Stimulated activated memory B cell treated with anti-CD40 and anti-IgM and Interleukin-4, amounts not matched to agents 10 μg/mL and 1 μg/mL and 100 μg/mL, for 72 hours (primary cell): ENCODE data around the gene VDR.

Experiments
- ATAC-seq: fragments of 150-1000 bp; cut with Tn5 transposase; 2 replicates; pipeline ENCODE4 v1.10.0; 2021
- H3K27ac Mint-ChIP-seq: one replicate; pipeline ENCODE4 v1.8.0; 2022; ENCODE audit warnings: mild to moderate bottlenecking, mixed read lengths
- H3K27me3 Mint-ChIP-seq: one replicate; pipeline ENCODE4 v1.8.0; 2022; ENCODE audit warnings: mixed read lengths
- H3K36me3 Mint-ChIP-seq: one replicate; pipeline ENCODE4 v1.8.0; 2022; ENCODE audit warnings: mixed read lengths
- H3K4me1 Mint-ChIP-seq: one replicate; pipeline ENCODE4 v1.8.0; 2022; ENCODE audit warnings: mixed read lengths
- H3K4me3 Mint-ChIP-seq: one replicate; pipeline ENCODE4 v1.8.0; 2022; ENCODE audit warnings: mild to moderate bottlenecking, moderate library complexity, mixed read lengths
- H3K9me3 Mint-ChIP-seq: one replicate; pipeline ENCODE4 v1.8.0; 2022; ENCODE audit warnings: mixed read lengths

Gene VDR

DNA sequence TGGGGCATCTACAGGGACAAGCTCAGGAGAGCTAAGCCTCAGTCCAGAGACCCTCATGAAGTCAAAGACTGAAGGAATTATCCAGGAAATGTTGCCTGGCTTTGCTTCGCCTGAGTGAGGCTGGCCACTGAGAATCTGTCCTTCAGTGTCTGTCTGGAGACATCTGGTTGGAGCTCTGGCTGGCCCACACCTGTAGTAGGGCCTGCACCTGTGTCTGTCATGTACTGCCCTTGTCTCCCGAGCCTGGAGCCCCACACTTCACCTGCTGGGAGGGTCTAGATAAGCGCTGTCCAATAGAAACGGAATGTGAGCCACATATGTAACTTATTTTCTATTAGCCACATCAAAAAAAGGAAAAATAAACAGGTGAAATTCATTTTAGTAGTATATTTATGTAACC, 75.2 kb downstream of the VDR start:
- H3K4me1 Mint-ChIP-seq: peaks cover 68% of the 10 kb centered on the region

DNA sequence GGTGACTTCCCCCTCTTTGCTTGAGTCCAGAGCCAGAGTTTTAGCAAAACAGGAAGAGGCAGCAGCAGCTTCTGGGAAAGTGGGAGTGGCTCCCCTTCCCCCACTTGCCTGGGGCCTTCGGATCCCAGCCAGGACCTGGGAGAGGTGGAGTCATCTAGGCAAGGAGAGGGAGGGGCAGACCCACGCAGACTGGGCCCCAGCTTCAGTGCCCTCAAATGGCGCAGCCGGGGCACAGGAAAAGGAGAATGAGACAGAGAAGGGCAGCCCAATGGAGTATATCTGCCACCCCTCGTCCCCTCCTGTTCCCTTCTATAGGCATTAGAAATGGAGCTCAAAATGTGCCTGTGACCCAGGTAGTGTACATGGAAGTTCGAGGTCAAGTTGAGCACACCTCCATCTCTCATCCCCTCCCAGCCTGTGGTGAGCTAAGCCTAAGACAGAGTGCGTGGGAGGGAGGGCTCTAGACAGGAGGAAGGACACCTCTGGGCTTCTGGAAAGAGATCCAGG, 75.8 kb downstream of the VDR start:
- H3K4me1 Mint-ChIP-seq: peaks cover 68% of the 10 kb centered on the region
- no peaks in the 10 kb centered on the region for H3K27me3 Mint-ChIP-seq
- H3K9me3 Mint-ChIP-seq: no peaks in the 10 kb centered on the region
- ATAC-seq: no peak
- H3K4me3 Mint-ChIP-seq: no peak overlapping the region
- no peaks in the 10 kb centered on the region for H3K36me3 Mint-ChIP-seq
- H3K27ac Mint-ChIP-seq: peak overlapping the region; percentile 61

More for the DNA sequence above, 75.2 kb downstream of the VDR start:
- no peaks in the 10 kb centered on the region for H3K27me3 Mint-ChIP-seq
- ATAC-seq: no peak
- no peaks in the 10 kb centered on the region for H3K36me3 Mint-ChIP-seq
- H3K27ac Mint-ChIP-seq: peak overlapping the region; percentile 61
- H3K9me3 Mint-ChIP-seq: no peaks in the 10 kb centered on the region
- no peak overlapping the region for H3K4me3 Mint-ChIP-seq

DNA sequence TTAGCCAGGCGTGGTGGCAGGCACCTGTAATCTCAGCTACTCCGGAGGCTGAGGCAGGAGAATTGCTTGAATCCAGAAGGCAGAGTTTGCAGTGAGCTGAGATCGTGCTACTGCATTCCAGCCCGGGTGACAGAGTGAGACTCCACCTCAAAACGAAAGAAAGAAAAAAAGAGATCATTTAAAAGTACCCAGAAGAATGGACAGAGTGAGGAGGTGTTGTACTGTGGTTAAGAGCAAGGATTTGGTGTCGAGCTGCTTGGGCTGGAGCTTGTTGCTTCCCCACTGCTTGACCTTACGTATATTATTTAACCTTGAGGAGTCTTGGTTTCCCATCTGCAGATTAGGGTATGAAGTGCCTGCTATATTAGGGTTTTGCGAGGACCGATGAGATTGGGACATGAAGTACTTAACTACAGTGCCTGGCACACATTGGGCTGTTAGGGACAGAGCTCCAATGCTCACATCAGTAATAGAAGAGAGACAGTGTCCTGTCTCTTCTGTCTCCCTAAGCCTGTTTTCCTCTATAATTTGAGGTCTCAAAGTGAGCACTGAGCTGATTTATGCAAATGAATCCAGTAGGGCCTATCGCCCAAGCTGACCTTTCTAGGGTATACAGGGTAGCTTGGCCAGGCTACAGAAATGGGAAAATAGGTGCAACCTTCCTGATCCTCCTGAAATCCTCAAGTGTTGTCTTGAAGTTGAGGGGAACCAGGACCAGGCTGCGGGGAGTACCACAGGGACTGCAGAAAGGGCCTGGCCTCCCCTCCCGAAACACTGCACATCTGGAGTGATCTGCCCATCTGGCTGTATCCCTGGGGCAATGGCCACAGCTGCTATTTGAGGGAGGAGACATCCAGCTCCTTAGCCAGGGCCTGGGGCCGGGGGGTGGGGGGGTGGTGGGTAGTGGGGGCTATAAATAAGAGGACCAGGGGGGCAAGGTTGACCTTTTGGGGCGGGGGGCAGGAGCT, 76.5 kb downstream of the VDR start:
- no peak for ATAC-seq
- no peaks in the 10 kb centered on the region for H3K9me3 Mint-ChIP-seq
- H3K4me1 Mint-ChIP-seq: peaks cover 68% of the 10 kb centered on the region
- H3K27me3 Mint-ChIP-seq: no peaks in the 10 kb centered on the region
- H3K27ac Mint-ChIP-seq: peak overlapping the region; percentile 61
- H3K36me3 Mint-ChIP-seq: no peaks in the 10 kb centered on the region
- H3K4me3 Mint-ChIP-seq: no peak overlapping the region

DNA sequence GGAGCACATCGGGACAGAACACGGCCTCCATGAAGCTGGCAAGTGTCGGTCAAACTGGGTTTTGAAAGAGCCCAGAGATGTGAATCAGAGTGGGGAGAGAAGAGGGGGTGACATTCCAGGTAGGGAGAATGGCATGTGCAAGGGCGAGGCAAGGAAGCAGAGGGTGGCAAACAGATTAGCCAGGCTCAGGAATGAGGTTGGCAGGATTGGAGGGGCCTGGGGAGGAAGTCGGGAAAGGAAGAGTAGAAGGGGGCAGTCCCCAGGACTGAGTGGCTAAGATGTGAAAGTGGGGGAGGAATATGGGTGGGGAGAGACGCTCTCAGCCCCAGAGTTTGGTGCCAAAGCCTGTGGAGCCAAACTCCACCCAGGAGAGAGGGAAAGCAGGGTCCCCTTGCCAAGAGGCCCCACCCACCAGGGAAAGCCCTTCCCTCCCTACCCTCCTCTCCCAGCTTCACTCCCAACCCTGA, 79.6 kb downstream of the VDR start:
- H3K36me3 Mint-ChIP-seq: no peaks in the 10 kb centered on the region
- H3K9me3 Mint-ChIP-seq: no peaks in the 10 kb centered on the region
- H3K27ac Mint-ChIP-seq: peak overlapping the region; percentile 85
- ATAC-seq: no peak
- peaks cover 59% of the 10 kb centered on the region for H3K4me1 Mint-ChIP-seq
- no peak overlapping the region for H3K4me3 Mint-ChIP-seq
- H3K27me3 Mint-ChIP-seq: no peaks in the 10 kb centered on the region

DNA sequence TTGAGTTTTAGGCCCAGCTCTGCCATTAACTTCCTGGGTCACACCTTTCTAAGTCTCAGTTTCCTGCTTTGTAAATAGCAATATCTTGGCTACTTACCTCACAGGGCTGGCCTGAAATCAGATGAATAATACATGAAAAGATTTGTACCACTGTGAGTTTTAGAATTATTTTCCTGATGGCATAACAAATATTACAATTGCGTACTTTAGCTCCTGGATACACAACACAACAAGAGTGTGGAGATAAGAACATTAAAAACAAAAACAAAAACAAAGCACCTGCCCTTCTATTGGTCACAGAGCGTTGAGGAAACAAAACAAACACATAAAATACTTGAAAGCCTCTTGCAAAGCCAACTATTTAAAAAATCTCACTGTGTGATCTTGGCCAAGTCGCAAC, 80.2 kb downstream of the VDR start:
- Mint-ChIP-seq H3K27ac (peak overlapping the region; percentile 85), H3K36me3 (no peaks in the 10 kb centered on the region), H3K27me3 (no peaks in the 10 kb centered on the region), H3K4me3 (no peak overlapping the region), H3K4me1 (peaks cover 61% of the 10 kb centered on the region), H3K9me3 (no peaks in the 10 kb centered on the region)
- no peak for ATAC-seq

DNA sequence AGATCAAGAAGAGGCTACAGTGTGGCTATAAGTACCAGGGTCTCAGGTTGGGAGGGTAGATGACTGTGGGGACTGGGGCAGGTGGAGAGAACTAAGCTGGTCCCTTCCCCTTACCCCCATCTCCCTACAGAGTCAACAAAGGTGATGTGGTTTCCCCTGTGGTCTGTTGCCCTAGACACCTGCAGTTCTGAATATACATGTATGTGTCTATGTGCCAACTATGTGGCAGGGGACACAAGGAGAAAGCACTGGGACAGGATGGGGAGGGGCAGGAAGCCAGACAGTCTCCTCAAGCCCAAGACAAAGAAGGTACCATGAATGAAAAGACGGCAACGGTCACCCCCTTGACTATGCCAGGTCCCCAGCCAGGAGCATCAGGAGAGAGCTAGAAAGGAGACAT, 80.6 kb downstream of the VDR start:
- H3K9me3 Mint-ChIP-seq: no peaks in the 10 kb centered on the region
- peaks cover 58% of the 10 kb centered on the region for H3K4me1 Mint-ChIP-seq
- peak overlapping the region; percentile 85 for H3K27ac Mint-ChIP-seq
- no peak for ATAC-seq
- no peaks in the 10 kb centered on the region for H3K27me3 Mint-ChIP-seq
- H3K4me3 Mint-ChIP-seq: no peak overlapping the region
- no peaks in the 10 kb centered on the region for H3K36me3 Mint-ChIP-seq

DNA sequence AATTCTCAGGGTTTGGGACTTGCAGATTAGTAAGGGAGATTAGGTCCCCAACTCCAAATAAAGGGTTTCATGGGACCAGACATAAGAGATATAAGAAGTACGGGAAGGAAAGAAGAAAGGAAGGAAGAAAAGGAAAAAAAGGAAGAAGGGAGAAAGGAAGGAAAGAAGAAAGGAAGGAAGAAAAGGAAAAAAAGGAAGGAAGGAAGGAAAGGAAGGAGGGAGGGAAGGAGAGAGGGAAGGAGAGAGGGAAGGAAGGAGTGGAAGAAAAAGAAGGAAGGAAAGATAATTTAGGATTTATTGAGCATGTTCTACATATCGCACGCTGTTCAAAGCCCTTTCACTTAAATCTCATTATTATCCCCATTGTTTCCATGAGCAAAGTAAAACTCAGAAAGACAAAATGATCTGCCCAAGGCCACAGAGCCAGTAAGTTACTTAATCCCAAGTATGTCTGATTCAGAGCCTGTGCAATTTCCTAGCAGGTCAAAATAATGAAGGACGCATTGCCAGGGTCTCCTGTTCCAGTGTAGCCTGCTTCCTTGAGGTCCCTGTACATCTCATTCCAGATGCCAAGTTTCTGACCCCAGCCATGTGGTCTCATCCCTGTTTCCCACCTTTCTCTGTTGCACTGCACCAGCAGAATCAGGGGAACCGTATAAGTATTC, 81.2 kb downstream of the VDR start:
- no peaks in the 10 kb centered on the region for H3K9me3 Mint-ChIP-seq
- peak overlapping the region; percentile 85 for H3K27ac Mint-ChIP-seq
- H3K27me3 Mint-ChIP-seq: no peaks in the 10 kb centered on the region
- ATAC-seq: no peak
- H3K4me1 Mint-ChIP-seq: peaks cover 56% of the 10 kb centered on the region
- H3K36me3 Mint-ChIP-seq: no peaks in the 10 kb centered on the region
- H3K4me3 Mint-ChIP-seq: no peak overlapping the region

DNA sequence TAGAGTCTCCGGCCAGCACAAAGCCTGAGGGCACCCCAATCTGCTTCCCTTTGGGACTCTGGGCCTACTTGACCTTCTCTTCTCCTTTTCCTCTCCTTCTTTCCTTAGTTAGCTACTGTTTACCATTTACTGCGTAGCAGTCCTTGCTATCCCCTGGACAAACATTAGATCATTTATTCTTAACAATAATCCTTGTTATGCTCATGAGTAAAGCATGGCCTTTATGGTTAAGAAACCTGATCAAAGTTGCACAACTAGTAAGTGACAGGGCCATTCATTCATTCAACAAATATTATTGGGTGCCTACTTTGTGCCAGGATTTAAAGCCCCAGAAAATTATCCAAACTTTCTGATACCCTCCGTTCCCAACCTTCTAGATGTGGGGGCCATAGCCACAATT, 81.9 kb downstream of the VDR start:
- peak overlapping the region; percentile 85 for H3K27ac Mint-ChIP-seq
- H3K9me3 Mint-ChIP-seq: no peaks in the 10 kb centered on the region

DNA sequence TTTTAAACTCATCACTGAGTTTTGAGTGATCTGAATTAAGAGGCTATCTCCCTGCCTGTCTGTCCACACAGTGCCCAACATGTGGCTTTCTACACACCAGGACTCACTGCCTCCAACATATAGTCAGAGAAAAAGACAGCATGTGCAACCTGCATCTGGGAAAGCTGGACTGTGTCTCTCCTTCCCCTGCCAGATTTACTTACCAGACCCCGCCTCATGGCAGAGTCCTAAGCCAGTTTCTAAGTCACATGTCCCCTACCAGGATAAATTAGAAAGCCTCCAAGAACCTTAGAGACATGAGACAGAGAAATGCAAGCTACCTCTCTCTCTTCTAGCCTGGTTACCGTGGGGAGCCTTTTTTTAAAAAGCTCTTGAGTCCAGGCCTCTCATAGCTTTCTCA, 82.4 kb downstream of the VDR start:
- Mint-ChIP-seq H3K4me3 (no peak overlapping the region), H3K36me3 (peaks cover 1% of the 10 kb centered on the region), H3K9me3 (no peaks in the 10 kb centered on the region), H3K27me3 (no peaks in the 10 kb centered on the region), H3K4me1 (peaks cover 59% of the 10 kb centered on the region), H3K27ac (peak overlapping the region; percentile 85)
- ATAC-seq: no peak

More for the DNA sequence above, 81.9 kb downstream of the VDR start:
- no peak for ATAC-seq
- no peaks in the 10 kb centered on the region for H3K27me3 Mint-ChIP-seq
- no peak overlapping the region for H3K4me3 Mint-ChIP-seq
- H3K4me1 Mint-ChIP-seq: peaks cover 56% of the 10 kb centered on the region
- no peaks in the 10 kb centered on the region for H3K36me3 Mint-ChIP-seq

DNA sequence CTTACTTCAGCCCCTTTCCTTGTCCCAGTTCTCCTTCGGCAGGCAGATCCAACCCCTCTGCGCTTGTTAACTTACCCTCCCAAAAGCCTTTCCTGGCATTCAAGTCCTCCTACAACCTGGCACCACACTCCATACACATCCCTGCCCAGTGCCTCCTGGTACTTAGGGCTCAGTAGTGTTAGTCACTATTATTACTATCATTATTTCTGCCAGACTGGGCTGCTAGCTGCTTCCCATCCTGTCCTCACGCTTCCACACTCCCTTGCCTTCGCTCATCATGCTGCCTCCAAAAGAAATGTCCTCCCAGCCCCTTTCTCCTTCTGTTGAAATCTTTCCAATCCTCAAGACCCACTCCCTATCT, 83.5 kb downstream of the VDR start:
- H3K27ac Mint-ChIP-seq: peak overlapping the region; percentile 85
- H3K36me3 Mint-ChIP-seq: peaks cover 5% of the 10 kb centered on the region
- H3K9me3 Mint-ChIP-seq: no peaks in the 10 kb centered on the region
- H3K4me3 Mint-ChIP-seq: peak overlapping the region; percentile 27
- H3K27me3 Mint-ChIP-seq: no peaks in the 10 kb centered on the region
- H3K4me1 Mint-ChIP-seq: peaks cover 70% of the 10 kb centered on the region
- no peak for ATAC-seq

DNA sequence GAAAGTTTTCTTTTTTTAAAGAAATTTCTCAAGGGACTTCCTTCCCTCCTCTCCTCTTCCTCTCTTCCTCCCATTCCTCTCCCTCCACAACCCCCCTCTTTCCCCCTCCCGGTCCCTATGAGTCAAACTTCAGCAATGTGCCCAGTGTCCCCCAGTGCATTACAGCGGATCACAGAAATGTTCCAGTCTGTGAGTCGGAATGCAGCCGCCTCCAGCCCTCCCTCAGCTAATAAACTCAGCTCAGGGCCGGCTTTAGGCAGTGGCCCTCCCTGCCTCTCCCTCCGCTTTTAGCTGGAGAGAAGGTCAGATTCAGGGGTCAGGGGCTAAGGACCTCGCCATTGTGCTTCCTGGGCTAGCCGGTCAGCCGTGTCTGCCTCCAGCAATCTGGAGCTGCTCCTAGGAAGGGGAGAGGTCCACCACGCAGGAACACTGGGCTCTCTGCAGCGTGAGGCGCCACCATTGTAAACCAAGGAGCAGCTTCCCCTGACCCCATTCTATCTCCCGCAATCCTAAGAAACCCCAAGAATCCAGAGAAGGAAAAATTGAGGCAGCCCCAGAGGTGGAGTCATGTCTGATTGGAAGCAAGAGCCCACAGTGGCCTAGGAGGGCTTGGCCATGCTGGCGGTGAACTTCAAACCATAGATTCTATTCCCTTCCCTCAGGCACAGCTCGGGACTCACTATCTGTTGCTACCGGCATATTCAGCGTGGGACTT, 84.0 kb downstream of the VDR start:
- Mint-ChIP-seq H3K36me3 (peaks cover 5% of the 10 kb centered on the region), H3K27ac (peak overlapping the region; percentile 85)
- no peak for ATAC-seq

DNA sequence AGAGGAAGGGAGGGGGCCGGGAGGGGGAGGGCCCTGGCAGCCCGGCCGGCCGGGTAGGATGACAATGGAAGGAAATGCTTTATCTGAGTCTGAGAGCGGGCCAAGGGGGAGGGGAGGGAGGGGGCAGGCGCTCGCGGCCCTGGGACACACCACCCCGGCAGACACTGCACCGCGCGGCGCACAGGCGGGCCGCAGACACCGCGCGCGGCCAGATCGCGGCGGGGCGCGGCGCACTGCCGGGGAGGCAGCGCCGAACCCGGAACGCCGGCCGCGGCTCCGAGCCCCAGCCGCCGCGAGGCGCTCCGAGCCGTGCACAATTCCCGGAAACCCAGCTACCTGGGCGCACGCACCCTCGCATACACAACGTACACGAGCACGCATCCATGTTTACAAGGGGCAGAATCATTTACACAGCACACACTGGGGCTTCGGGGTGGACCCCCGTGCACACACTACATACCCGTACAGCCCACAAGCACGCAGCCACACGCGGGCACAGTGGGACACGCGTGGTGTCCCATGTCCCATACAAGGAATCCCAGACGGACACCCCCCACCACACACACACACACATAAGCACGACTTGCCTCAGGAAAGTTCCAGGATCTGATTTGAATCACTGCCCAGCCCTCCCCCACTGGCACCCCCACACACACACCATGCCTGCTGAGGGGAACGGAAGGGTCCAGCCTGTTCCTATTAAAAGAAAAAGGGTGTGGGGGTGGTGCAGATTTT, 84.7 kb downstream of the VDR start, which contains the start of gene HDAC7:
Gene HDAC7, minus strand, starts transcription at position 8 of the 735 bp plus-strand sequence. CDS start 118 bp downstream, outside the sequence.
- peak; percentile 78 for ATAC-seq
- peaks cover 6% of the 10 kb centered on the region for H3K36me3 Mint-ChIP-seq
- peaks cover 76% of the 10 kb centered on the region for H3K4me1 Mint-ChIP-seq

More for the DNA sequence above, 84.0 kb downstream of the VDR start:
- Mint-ChIP-seq H3K9me3 (no peaks in the 10 kb centered on the region), H3K4me3 (peak overlapping the region; percentile 88), H3K27me3 (no peaks in the 10 kb centered on the region), H3K4me1 (peaks cover 74% of the 10 kb centered on the region)

DNA sequence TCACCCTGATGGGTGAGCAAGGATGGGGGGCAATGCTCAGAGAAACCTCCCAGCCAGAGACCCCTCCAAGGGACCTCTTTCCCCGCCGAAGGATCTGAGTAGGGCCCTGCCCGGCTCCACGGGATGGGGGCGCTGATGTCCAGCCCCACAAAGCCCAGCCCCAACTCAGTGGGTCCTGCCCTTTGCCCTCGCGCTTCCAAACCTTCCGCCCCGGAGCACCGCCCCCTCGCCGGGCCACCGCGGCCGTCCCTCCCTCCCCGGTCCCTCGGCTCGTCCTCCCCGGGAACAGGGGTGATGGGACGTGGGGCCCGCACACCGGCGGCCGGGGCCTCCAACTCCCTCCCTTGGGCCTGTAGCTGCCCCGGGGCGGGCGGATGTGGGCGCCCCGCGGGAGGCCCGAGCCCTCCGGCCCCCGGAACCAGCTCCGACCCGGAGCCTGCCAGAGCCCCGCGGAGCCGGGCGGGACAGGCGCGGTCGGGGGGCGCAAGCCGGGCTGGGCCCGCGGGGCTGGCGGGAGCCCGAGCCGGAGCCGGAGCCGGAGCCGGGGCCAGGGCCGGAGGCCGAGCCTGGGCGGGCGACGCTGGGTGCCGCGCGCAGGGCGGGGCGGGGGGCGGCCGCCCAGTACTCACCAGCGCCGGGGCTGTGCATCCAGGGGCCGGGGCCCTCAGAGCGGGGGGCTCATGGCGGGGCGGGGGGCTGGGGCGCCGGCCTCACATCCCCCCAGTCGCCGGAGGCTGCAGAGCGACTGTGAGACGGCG, 85.5 kb downstream of the VDR start:
- peak overlapping the region; percentile 95 for H3K4me3 Mint-ChIP-seq
- peaks cover 13% of the 10 kb centered on the region for H3K36me3 Mint-ChIP-seq
- peak overlapping the region; percentile 91 for H3K27ac Mint-ChIP-seq
- no peaks in the 10 kb centered on the region for H3K9me3 Mint-ChIP-seq
- peak; percentile 67 for ATAC-seq
- peaks cover 76% of the 10 kb centered on the region for H3K4me1 Mint-ChIP-seq
- no peaks in the 10 kb centered on the region for H3K27me3 Mint-ChIP-seq

More for the DNA sequence above, 84.7 kb downstream of the VDR start, which contains the start of gene HDAC7:
- H3K27me3 Mint-ChIP-seq: no peaks in the 10 kb centered on the region
- H3K27ac Mint-ChIP-seq: peak within 1 kb of the TSS; percentile 91
- no peaks in the 10 kb centered on the region for H3K9me3 Mint-ChIP-seq
- peak within 1 kb of the TSS; percentile 95 for H3K4me3 Mint-ChIP-seq
